Left lung (tissue), 10 donors: ENCODE results near the gene ZNF558. TPM values are rescaled to one million over a fixed set of nuclear protein-coding genes. Genes with fewer than 3 reads are reported as not detected.
"Not testable (repeated sequence)": the region's sequence is repeated elsewhere in the genome, so short reads cannot be mapped to it uniquely, and the experiment has no call there.

Source experiments
- ATAC-seq: fragments of 200-7000 bp; cut with Tn5 transposase; one replicate; pipeline ENCODE4 v1.9.1; 2020; ENCODE audit warnings: moderate library complexity
- DNase-seq, 4 donors: peaks; one replicate each; pipeline ENCODE4 v3.0.0-alpha.2; 2013 to 2020
- H3K27ac ChIP-seq, 2 donors: fragments of 200-600 bp; sonication (generic) in 1 of 2; one replicate each; pipeline versions ENCODE4 v1.5.0 to v1.8.0; 2020 to 2021
- H3K27me3 ChIP-seq, 2 donors: fragments of 200-600 bp; sonication (generic) in 1 of 2; one replicate each; pipeline versions ENCODE4 v1.5.0 to v1.8.0; 2020 to 2021
- H3K36me3 ChIP-seq, 2 donors: fragments of 200-600 bp; sonication (generic) in 1 of 2; one replicate each; pipeline versions ENCODE4 v1.5.0 to v1.8.0; 2020 to 2021
- H3K4me1 ChIP-seq, 2 donors: fragments of 200-600 bp; one replicate each; pipeline ENCODE4 v1.8.0; 2021
- H3K4me3 ChIP-seq, 2 donors: fragments of 200-600 bp; sonication (generic) in 1 of 2; one replicate each; pipeline versions ENCODE4 v1.5.0 to v1.8.0; 2020 to 2021; ENCODE audit warnings: mild to moderate bottlenecking in 1 of 2
- H3K9me3 ChIP-seq, 2 donors: fragments of 200-600 bp; sonication (generic) in 1 of 2; one replicate each; pipeline versions ENCODE4 v1.5.0 to v1.8.0; 2020 to 2021
- CTCF ChIP-seq, 2 donors: fragments of 200-600 bp; sonication (generic) in 1 of 2; IDR thresholded peaks; one replicate each; pipeline versions ENCODE4 v1.5.0 to v1.8.0; 2021; ENCODE audit warnings: antibody characterized with exemption in 2 of 2
- intact Hi-C, 2 donors: fragments of 100-400 bp; cut with DNase I; formaldehyde crosslinking; loops; one replicate each; pipeline versions ENCODE4 v1.11.2 to v1.14.2; 2022
- polyA plus RNA-seq, 6 donors: library from polyadenylated mRNA; unstranded; fragments of 120-200 nt; gene quantifications; one replicate each; pipeline ENCODE4 v1.2.1, GENCODE V29; 2013; ENCODE audit not compliant: insufficient read length in 6 of 6
- total RNA-seq, 2 donors: library from RNA; stranded (reverse); fragmentation: NEBNext Ultra II Directional; extraction: Animal tissue kit (Norgen Biotek cat#: 25700); gene quantifications; one replicate each; pipeline ENCODE4 v1.2.1, GENCODE V29; 2021
- donor health status: DM: no; HTN: yes; CAD: no.
- donor health status: DM: no; HTN: no; CAD: no.

Gene ZNF558
- total and polyA plus RNA-seq, 8 donors, result 20.8 to 54.0 (median 45.0) TPM

GRCh38 chr19:8814176-8814575, 17.9 kb downstream of the ZNF558 start:
- DNase-seq, result no peak
- intact Hi-C loops, result no loop called here
- no peak for TF ChIP-seq CTCF (IDR thresholded peaks at IDR 0.05)
- H3K27me3 ChIP-seq, result no peaks in the 10 kb centered on the region
- no peak for ATAC-seq
- H3K4me1 ChIP-seq, result no peaks in the 10 kb centered on the region
- H3K27ac ChIP-seq, result no peak overlapping the region
- peaks cover 5 to 99% of the 10 kb centered on the region in 2 donors for H3K36me3 ChIP-seq
- no peak overlapping the region for H3K4me3 ChIP-seq
- H3K9me3 ChIP-seq, result peaks cover 34 to 99% of the 10 kb centered on the region in 2 donors

- H3K9me3 ChIP-seq, result peaks cover 41 to 100% of the 10 kb centered on the region in 2 donors
- no peak for ATAC-seq
- no peak overlapping the region for H3K27ac ChIP-seq
- intact Hi-C loops, result no loop called here
- no peak overlapping the region for H3K4me3 ChIP-seq
- DNase-seq, result no peak
- H3K36me3 ChIP-seq, result peaks cover 5 to 95% of the 10 kb centered on the region in 2 donors
- TF ChIP-seq CTCF (IDR thresholded peaks at IDR 0.05), result no peak
- H3K4me1 ChIP-seq, result no peaks in the 10 kb centered on the region
- no peaks in the 10 kb centered on the region for H3K27me3 ChIP-seq
Observed at GRCh38 chr19:8811315-8812172, 20.6 kb downstream of the ZNF558 start.

- no peaks in the 10 kb centered on the region for H3K27me3 ChIP-seq
- TF ChIP-seq CTCF (IDR thresholded peaks at IDR 0.05), result no peak
- H3K27ac ChIP-seq, result no peak overlapping the region
- H3K36me3 ChIP-seq, result peaks cover 5 to 77% of the 10 kb centered on the region in 2 donors
- intact Hi-C loops, result no loop called here
- no peak overlapping the region for H3K4me3 ChIP-seq
- peaks cover 19 to 99% of the 10 kb centered on the region in 2 donors for H3K9me3 ChIP-seq
- DNase-seq (no peak), ATAC-seq (no peak)
- H3K4me1 ChIP-seq, result no peaks in the 10 kb centered on the region
Observed at GRCh38 chr19:8806661-8807060, 25.4 kb downstream of the ZNF558 start.

- ATAC-seq, result no peak
- intact Hi-C loops, result no loop called here
- TF ChIP-seq CTCF (IDR thresholded peaks at IDR 0.05), result no peak
- Histone ChIP-seq H3K27me3 (no peaks in the 10 kb centered on the region), H3K4me3 (no peak overlapping the region), H3K36me3 (no peaks in the 10 kb centered on the region), H3K9me3 (peaks cover 0 to 39% of the 10 kb centered on the region in 2 donors), H3K4me1 (no peaks in the 10 kb centered on the region), H3K27ac (no peak overlapping the region)
- DNase-seq, result no peak
Observed at GRCh38 chr19:8794823-8795222, 37.3 kb downstream of the ZNF558 start.

GRCh38 chr19:8773587-8773986, 58.5 kb downstream of the ZNF558 start:
- ATAC-seq, intact Hi-C loops: not testable (repeated sequence)

GRCh38 chr19:8769265-8769664, 62.8 kb downstream of the ZNF558 start:
- intact Hi-C loops, H3K9me3 ChIP-seq, H3K4me1 ChIP-seq, ATAC-seq, H3K4me3 ChIP-seq, H3K36me3 ChIP-seq, H3K27ac ChIP-seq, H3K27me3 ChIP-seq: not testable (repeated sequence)
- DNase-seq, result peak in 1 of 4 donors; percentile 15

More at GRCh38 chr19:8773587-8773986, 58.5 kb downstream of the ZNF558 start:
- DNase-seq, H3K27me3 ChIP-seq, H3K27ac ChIP-seq, H3K9me3 ChIP-seq, H3K36me3 ChIP-seq, H3K4me1 ChIP-seq, H3K4me3 ChIP-seq: not testable (repeated sequence)

GRCh38 chr19:8767257-8767656, 64.8 kb downstream of the ZNF558 start:
- H3K9me3 ChIP-seq, H3K4me1 ChIP-seq, H3K27ac ChIP-seq, H3K36me3 ChIP-seq, ATAC-seq, intact Hi-C loops, H3K27me3 ChIP-seq, H3K4me3 ChIP-seq: not testable (repeated sequence)
- peak in 1 of 4 donors; percentile 44 for DNase-seq
